HG03378 (cell line): ENCODE measurements around the gene PHLPP1.

Experiments used
- ATAC-seq: cut with Tn5 transposase; IDR thresholded peaks from one replicate; pipeline ENCODE4 v1.9.1; 2021; ENCODE audit warnings: mild to moderate bottlenecking, moderate library complexity; ENCODE audit not compliant: unreplicated experiment

PHLPP1 gene

GRCh38 chr18:62717169-62717924 is 2.0 kb downstream of the PHLPP1 start:
- ATAC-seq, result no peak

GRCh38 chr18:62717925-62718800 is 2.8 kb downstream of the PHLPP1 start:
- no peak for ATAC-seq

- no peak for ATAC-seq
Observed at GRCh38 chr18:62720048-62720447, 4.7 kb downstream of the PHLPP1 start.

- no peak for ATAC-seq
Observed at GRCh38 chr18:62720766-62721613, 5.6 kb downstream of the PHLPP1 start.

GRCh38 chr18:62721839-62722795 is 6.8 kb downstream of the PHLPP1 start:
- ATAC-seq, result no peak

GRCh38 chr18:62723666-62724281 is 8.4 kb downstream of the PHLPP1 start:
- ATAC-seq, result no peak

- ATAC-seq, result no peak
Observed at GRCh38 chr18:62725896-62726295, 10.6 kb downstream of the PHLPP1 start.

- ATAC-seq, result no peak
Observed at GRCh38 chr18:62728254-62728653, 12.9 kb downstream of the PHLPP1 start.

- ATAC-seq, result peak; percentile 91
Observed at GRCh38 chr18:62729487-62730386, 14.4 kb downstream of the PHLPP1 start.

- ATAC-seq, result no peak
Observed at GRCh38 chr18:62730941-62731340, 15.6 kb downstream of the PHLPP1 start.

- ATAC-seq, result no peak
Observed at GRCh38 chr18:62732617-62733016, 17.3 kb downstream of the PHLPP1 start.

- no peak for ATAC-seq
Observed at GRCh38 chr18:62734290-62734689, 18.9 kb downstream of the PHLPP1 start.

- no peak for ATAC-seq
Observed at GRCh38 chr18:62735387-62735786, 20.0 kb downstream of the PHLPP1 start.

GRCh38 chr18:62736077-62736855 is 20.9 kb downstream of the PHLPP1 start:
- ATAC-seq, result no peak

- ATAC-seq, result no peak
Observed at GRCh38 chr18:62737241-62737873, 22.0 kb downstream of the PHLPP1 start.

- ATAC-seq, result no peak
Observed at GRCh38 chr18:62738639-62739038, 23.3 kb downstream of the PHLPP1 start.

- ATAC-seq, result no peak
Observed at GRCh38 chr18:62739911-62740310, 24.6 kb downstream of the PHLPP1 start.
